ENCODE measurements around the gene HIVEP2. TPM values are rescaled to one million over a fixed set of nuclear protein-coding genes. Genes with fewer than 3 reads are reported as not detected.

HIVEP2 gene
- polyA plus RNA-seq, 3 donors = 12.0 to 12.7 (median 12.1) TPM

DNA sequence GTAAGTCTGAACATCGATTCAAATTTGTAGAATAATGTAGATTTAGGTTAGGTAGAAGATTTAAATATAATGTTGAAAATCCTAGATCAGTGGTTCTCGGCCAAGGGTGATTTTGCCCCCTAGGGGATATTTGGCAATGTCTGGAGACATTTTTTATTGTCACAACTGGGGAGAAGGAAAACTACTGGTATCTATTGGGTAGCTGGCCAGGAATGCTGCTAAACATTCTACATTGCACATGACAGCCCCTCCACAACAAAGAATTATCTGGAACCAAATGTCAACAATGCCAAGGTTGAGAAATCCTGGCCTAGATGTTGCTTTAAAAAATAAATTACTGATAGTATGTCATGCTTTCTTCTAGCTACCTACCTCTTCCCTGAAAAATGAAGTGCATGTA, 76.1 kb downstream of the HIVEP2 start:
- no peak for DNase-seq (ENCODE audit: low read depth in 3 of 3, low spot score in 2 of 3)

DNA sequence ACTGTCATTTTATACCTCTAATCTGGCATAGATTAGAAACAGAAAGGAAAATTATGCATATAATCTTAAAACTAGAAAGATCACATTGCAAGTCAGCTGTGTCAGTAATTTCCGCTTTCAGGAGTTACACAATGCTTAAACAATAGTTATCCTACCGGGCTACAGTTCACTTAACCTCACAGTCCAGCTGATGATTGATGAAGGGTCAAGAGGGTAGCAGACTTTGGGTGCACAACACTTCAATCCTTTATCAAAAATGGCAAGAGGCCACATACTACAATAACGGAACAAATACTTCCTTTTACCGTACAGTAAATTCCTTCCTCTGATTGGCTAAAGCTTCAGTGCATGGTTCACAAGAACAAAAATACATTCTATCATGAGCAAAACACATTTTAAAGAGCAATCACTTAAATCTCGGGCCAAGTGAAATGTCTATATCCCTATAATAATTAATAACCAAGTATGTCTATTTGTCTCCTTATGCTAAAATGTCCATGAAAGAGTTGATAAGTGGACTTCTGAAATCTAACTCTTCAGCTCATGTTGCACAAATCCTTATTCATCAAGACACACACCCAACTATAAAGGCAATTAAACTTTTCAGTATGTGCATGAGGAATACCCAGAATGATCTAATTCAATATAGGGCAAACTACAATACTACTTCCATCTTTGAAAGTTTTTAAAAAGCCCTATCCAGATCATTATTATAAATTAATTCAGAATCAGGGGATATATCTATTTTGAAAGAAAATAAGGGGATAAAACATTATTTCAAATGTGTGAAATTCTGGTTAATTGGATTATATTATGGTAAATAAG, 76.8 kb downstream of the HIVEP2 start:
- no peak for DNase-seq (ENCODE audit: low read depth in 3 of 3, low spot score in 2 of 3)

DNA sequence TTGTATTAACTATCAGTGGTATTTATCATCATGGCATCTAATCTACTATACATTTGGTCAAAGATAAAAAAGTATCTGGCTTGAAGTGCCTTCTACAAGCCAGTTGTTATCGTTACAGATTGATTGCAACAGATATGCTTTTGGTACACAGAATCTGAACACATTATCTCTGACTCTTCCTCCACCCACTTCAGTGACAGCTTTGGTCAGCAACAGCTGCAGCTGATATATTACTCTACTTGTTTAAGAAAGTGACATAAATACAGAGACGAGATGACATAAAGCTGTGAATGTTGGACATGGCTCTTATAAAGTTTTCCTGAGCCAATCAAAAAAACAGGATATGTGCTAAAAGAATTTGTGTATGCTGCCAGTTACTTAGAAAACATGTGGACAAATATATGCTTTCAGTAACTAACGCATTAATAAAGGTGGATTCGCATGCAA, 77.6 kb downstream of the HIVEP2 start:
- DNase-seq (ENCODE audit: low read depth in 3 of 3, low spot score in 2 of 3) = no peak

DNA sequence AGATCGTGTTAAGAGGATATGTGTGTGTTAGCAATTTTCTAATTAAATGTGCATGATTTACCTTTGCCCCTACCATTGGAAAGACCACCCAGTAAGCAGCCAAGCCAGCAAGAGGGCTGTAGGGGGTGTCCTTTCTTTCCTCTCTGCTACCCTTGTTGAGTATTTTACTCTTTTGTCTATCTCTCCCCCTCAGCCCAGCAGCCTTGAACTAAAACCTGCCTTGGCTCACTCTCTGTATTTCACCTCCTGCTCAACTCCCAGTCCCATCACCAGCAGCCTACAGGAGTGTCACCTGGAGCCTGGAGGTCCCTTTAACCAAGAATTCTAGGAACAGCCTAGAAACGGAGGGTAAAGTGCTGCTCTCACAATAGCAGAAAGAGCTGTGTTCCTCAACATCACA, 81.0 kb downstream of the HIVEP2 start:
- DNase-seq (ENCODE audit: low read depth in 3 of 3, low spot score in 2 of 3) = no peak

DNA sequence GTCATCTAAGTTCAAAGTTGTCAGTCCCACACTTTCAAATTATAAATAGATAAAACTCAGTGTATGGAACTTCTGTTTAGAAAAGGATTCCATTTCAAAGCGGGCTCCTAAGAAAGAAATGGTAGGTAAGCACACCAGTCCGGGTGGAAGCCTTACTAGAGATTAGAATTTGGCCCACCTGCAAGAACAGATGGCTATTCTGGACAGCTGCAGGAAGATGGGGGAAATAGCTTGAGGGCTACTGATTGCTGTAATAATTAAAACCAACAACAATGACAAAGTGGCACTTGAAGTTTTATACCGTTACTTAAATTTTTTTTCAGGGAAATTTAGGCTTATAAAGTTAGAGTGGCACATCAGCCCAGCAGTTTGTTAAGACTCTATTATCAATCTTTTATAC, 83.3 kb downstream of the HIVEP2 start:
- no peak for DNase-seq (ENCODE audit: low read depth in 3 of 3, low spot score in 2 of 3)

DNA sequence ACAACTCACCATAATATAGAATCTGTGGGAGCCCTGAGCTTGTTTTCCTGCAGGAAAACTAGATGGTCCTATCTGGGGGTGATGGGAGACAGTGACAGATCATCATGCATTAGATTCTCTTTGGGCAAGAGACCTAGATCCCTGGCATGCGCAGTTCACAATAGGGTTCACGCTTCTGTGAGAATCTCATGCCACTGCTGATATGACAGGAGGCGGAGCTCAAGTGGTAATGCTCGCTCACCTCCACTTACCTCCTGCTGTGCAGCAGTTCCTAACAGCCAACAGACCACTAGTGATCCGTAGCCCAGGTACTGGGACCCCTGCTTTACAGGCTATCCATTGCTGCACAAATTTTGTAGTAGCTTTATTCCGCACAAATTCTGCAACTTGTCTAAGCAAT, 84.5 kb downstream of the HIVEP2 start:
- no peak for DNase-seq (ENCODE audit: low read depth in 3 of 3, low spot score in 2 of 3)

DNA sequence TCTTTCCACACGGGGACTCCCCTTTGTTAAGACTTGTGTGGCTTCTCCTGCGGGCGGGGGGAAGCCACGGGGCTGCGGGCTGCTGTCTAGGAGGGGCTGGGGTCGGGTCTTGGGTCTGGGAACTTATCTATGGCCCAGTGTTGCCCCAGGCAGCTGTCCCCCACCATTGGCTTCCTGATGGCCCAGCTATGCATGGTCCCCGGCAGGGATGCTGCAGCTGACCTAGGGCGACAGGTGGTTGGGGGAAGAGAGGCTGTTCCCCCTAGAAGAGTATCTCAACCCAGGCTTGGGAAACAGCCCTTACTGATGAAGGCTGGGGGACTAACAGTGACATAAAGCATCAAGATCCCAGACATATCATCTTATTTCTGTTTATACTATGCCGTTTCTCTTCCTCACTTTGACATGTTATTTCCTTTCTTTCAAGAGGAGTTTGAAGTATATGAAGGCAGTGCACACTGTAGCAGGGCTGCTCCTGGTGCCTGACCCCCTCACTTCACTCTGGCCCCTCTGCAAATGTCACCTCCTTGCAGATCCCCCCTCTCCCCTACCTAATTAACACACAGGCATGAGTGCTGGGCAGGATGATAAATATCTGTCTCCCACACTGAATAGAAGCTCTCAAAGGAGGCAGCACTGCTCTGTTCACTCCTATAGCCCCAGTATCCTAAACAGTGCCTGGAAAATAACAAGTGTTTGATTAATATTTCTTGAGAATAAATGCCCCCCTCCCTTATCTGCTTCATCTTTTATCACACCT, 87.0 kb downstream of the HIVEP2 start:
- DNase-seq (ENCODE audit: low read depth in 3 of 3, low spot score in 2 of 3) = no peak

DNA sequence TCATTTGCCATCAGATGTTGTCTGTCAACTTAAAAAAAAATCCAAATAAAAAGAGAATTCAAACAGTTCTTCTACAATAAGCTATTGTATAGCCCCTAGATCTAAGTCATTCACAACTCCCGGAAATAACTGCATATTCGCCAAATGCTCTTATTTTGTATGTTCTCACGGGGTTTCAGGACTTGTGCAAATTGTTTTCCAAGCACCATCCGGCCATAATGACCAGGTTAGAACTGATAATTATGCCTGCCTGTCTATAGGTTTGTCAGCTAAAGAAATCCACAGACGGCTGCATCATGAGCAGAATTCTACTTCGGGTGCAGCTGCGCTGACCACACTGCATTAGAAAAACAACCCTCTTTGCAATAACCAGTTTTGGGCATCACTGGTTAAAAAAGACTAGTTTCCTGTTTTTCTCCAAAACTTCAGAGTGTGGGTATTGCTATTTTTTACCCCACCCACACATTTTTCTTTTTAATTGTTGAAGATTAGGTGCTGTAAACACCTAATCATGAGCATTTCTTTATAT, 87.7 kb downstream of the HIVEP2 start:
- DNase-seq (ENCODE audit: low read depth in 3 of 3, low spot score in 2 of 3) = no peak

DNA sequence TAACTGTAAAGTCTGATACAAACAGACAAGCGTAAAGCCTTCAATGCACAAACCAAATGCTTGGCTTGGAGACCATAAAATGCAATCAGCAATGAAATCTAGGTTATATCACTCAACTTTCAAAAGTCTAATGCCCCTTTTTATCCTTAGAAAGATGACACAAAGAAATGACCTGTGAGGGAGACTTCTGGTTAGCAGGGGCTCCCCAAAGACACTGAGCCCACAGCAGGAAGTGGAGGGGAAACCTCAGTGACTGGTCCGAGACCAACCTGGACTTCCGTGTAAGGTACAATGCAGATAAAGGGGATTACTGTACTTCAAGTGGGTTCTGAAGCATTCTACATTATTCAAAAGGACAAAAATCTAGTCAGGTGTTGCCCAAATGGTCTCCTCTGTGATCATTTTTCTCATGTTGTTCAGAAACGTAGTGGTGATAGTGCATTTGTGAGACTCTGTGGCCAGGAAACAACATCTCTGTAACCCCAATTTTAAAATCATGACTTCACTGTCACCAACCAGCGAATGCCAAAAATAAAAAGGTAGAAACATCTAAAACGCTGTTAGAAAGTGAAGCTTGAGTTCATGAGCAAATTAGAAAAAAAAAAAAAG, 88.2 kb downstream of the HIVEP2 start:
- no peak for DNase-seq (ENCODE audit: low read depth in 3 of 3, low spot score in 2 of 3)

DNA sequence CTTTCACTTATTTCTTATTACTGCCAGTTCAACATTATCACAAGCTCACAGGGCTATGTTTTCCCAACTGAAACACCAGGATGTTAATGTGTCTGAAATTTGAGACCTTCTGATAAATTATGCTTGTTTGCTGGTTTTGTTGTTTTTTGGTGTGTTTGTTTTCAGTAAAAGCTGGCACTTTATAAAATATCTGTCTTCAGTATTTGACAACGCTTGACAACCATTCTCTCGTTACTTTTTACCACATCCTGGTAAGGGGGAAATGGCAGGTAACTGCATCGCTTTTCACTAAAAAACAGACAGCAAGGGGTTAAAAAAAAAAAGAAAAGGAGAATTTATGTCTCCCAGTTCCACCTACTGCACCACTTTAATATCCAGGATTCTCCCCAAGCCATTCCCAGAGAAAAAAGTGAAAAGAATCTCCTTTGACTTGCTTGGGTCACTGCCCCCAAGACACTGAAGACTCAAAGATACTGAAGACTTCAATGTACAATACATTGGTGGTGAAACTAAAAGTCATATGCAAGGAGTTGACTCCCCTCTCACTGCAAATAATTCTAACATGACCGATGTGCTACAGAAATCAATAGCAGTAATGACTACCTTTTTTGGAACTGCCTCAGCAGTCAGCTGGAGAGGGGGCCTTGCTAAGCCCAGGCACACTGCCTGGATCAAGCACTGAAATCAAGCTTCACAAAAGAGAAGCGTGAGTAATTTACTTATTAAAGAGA, 88.9 kb downstream of the HIVEP2 start:
- DNase-seq (ENCODE audit: low read depth in 3 of 3, low spot score in 2 of 3) = no peak

DNA sequence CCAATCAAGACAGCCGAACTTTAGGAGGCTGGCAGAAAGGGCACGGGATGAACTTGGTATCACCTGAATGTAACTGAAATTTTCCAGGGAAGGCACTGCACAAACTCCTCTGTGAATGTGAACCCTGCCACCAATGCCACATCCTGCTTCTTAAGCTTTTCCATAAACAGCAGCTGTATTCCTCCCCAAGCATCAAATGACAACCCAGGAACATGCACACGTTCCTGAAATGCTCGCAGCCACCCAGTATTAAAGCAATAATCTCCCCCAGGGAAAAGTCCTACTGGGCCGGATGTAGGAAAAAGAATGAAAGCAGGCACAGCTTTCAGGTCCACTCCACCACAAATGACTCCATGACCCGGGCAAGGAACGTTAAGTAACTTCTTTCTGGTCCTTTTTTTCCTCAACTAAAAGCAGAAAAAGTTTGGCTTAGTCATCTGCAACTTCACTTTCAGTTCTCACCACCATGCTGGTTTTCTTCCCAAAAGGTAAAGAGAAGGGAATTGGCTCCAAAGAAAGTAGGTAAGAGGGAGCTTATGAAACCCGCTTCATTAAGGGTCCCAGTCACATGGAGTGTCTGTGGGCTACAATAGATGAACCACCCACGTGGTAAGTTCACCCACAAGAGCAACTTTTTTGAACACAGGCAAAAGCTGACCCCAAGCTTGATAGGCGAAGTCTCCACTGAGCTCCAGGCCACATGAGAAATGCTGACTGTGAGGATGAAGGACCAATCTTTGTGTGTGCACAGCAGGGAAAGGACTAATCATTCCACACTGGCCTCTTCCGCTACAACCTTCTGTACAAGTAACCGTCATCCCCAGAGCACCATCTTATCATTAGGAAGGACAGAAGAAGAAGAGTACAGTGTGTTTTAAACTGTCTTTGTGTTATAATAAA, 90.1 kb downstream of the HIVEP2 start:
- no peak for DNase-seq (ENCODE audit: low read depth in 3 of 3, low spot score in 2 of 3)

DNA sequence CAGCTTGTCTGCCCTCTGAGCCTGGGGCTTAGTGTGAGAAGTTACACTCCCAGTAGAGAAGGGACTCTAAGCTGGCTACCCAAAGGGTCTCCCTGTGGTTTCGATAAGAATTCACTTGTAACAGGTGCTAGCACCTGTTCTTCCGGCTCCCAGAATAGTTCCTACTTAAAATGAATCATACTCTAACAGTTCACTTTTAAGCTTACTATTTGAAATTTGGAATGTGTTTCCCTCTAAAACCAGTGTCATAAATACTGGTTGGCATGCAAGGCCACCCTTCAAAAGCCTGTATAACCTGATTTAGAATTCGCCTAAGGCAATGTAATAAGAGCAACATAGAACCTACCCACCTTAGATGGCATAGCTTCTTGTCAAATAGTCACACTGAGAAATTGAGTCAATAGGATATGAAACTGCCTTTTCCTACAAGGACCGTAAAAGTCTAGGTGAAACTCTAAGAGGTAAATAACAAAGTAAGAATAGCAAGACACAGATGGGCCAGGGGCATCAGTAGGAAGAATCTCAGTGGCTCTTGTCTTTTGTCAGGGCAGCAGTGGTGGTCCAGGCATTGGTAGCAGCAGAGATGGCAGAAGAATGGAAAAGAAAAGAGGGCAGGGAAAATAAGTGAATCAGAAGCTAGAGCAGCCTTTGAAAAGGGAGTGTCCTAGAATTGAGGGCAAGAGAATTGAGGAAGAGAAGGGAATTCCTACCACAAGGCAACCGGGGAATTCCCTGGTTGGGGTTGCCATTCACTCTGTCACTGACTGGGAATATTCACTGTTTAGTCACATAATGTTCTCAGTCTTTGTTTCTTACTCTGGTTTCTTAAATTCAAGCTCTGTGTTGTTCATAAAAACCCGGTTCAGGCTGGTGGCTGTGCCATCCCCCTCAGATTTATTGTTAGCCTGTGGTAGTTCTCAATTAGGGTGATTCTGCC, 91.5 kb downstream of the HIVEP2 start:
- no peak for DNase-seq (ENCODE audit: low read depth in 3 of 3, low spot score in 2 of 3)

DNA sequence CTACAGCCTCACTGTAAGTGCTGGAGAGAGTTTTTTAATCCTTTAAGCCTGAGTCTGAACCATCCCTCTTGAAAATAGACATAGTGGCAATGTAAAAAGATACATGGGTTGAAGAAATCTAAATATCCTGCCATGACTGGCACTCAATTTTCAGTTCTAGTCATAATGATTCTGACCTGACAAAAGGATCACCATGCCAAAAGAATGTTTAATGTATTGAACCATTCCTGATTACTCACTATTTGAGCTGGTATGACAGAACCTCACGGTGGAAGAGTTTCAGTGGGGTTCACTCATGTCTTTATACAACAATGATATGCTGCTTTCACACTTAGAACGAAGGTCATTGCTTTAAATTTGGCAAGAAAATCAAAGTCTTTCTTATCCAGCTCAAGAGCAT, 93.4 kb downstream of the HIVEP2 start:
- DNase-seq (ENCODE audit: low read depth in 3 of 3, low spot score in 2 of 3) = no peak

DNA sequence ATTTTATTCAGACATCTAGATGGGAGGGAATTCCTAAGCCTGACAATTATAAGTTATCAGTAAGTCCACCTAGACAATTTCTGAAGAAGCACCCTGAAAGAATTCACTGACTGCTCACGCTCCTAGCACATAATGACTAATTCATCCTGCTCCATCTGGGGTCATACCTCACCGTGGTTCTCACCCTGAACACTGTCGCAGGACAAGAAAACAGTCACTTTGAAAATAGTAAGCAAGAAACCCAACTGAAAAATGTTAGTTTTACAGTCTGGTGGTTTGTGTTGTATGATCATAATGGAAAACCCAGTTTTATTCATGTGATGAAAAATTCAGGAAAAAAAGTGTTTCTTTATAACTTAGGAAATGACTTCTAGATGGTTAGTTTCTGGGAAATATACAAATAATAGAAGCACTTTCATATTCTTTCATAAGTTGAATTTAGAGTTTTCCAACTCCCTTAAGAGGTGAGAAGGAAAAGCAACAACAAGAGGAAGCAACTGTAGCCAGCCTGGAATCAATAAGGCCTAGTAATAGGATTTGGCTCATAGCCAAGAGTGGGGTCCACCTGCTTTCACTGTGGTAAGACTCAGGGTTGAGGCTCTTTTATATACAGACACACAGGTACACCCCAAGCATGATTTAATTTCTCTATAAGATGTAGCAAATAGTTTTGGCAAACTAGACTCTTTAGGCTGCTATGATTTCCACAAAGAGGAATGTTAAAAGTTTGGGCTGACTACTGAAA, 94.1 kb downstream of the HIVEP2 start:
- DNase-seq (ENCODE audit: low read depth in 3 of 3, low spot score in 2 of 3) = no peak

DNA sequence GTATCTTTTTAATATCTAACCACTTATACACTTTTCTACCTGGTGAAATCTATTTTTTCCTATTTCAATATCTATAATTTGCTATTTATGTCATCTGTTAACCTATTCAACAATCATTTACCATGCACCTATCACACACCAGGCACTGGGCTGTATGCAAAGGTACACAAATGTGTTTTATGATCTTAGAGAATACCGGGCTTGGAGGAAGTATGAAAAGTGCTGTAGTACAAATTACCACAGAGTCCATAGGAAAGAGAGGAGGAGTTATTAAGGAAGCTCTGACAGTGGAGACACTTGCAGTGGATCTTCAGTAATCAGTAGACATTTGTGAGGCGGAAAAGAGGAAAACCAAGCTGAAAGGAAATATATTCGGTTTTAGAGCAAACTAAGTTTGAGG, 96.0 kb downstream of the HIVEP2 start:
- DNase-seq (ENCODE audit: low read depth in 3 of 3, low spot score in 2 of 3) = no peak

DNA sequence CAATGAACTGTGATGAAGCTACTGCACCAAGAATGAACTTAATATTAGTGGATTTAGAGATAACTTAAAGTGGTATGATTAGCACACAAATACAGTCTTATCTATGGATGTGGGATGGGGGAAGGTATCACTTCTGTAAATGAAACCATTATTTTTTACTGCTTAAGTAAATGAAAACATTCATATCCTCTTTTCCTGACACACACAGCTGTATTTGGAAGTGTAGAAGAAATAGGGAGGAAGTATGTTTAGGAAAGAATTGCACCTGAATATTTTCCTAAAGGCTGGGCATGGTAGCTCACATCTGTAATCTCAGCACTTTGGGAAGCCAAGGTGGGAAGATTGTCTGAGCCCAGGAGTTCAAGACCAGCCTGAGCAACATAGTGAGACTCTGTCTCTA, 96.8 kb downstream of the HIVEP2 start:
- DNase-seq (ENCODE audit: low read depth in 3 of 3, low spot score in 2 of 3) = no peak

DNA sequence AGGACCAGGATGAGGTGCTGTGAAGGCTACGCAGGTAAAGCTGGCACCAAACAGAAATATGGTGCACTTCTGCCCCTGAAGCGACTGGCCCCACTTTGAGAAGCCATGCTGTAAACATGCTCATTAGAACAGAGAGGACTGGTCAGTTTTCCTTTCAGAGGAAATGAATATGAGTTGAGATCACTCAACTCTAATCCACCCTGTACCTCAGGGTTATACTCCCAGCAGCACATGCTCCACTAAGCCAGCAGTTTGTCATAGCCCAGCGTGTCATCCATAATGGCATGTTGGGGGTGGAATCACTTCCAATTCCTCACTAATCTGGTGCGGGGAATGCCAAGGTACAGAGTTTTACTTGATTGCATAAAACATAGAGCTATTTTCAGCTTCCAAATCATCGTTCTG, 98.1 kb downstream of the HIVEP2 start:
- DNase-seq (ENCODE audit: low read depth in 3 of 3, low spot score in 2 of 3) = no peak

DNA sequence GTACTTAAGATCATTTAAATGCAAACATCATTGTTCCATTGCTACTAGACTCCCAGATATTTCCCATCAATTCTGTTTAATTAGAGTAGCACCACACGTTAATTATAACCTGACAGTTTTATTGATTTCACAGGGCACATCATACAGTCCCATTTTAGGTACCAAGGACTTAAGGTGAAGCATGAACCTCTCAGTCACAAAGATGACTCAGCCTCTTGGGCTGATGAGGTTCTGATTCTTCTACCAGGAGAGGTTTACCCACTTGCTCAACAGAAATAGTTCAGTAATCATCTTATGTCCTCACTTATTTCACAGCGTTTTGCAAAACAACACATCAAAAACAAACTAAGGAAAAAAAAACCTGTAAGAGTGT, 98.5 kb downstream of the HIVEP2 start:
- no peak for DNase-seq (ENCODE audit: low read depth in 3 of 3, low spot score in 2 of 3)

Measured in right renal cortex interstitium (tissue), 3 donors.